Measurements from ENCODE around the gene MORC1. TPM values are rescaled to one million over a fixed set of nuclear protein-coding genes. Genes with fewer than 3 reads are reported as not detected.

The MORC1 gene
- total RNA-seq, 1 donor from 2014 or later: not detected

DNA sequence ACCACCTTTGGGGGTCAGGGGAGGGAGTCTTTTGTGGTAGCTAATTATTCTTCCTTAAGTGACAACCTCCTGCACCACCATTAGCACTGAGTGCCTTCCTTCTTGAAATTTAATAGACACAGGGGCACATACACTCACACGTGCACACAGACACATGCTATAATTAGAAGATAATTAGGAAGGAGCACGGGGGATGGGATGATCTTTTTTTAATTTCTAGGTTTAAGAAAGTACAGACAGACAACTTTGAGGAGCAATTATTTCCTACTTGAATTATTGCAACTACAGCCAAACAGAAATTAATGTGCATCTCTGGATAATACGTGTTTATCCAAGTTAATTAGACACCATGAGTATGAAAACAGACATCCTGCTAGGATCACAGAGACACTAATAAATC, 119.5 kb downstream of the MORC1 start:
- peaks cover 5% of the 10 kb centered on the region for H3K4me1 Mint-ChIP-seq
- DNase-seq (ENCODE audit: low spot score): no peak
- Histone ChIP-seq H3K4me2 (no peak overlapping the region), H3K27me3 (no peaks in the 10 kb centered on the region), H3K79me2 (ENCODE audit: low read depth) (no peaks in the 10 kb centered on the region), H3K36me3 (no peaks in the 10 kb centered on the region), H3F3A (ENCODE audit: low read depth) (no peaks in the 10 kb centered on the region), H3K4me3 (no peak overlapping the region), H4K20me1 (ENCODE audit: low read depth) (no peaks in the 10 kb centered on the region), H3K27ac (no peak overlapping the region), H3K9ac (no peak overlapping the region), H2AFZ (replicated peaks) (no peak overlapping the region), H3K4me1 (no peaks in the 10 kb centered on the region), H3K9me3 (ENCODE audit: low read depth) (no peaks in the 10 kb centered on the region)
- no peaks in the 10 kb centered on the region for H3K36me3 Mint-ChIP-seq
- no peak overlapping the region for H3K4me3 Mint-ChIP-seq
- H3K9me3 Mint-ChIP-seq: no peaks in the 10 kb centered on the region
- no peaks in the 10 kb centered on the region for H3K27me3 Mint-ChIP-seq (ENCODE audit: insufficient read depth, low read depth)
- TF ChIP-seq EZH2 (IDR thresholded peaks at IDR 0.05) (no peak), EZH2phosphoT487 (IDR thresholded peaks at IDR 0.05) (no peak)
- TF ChIP-seq, protein P1, sequence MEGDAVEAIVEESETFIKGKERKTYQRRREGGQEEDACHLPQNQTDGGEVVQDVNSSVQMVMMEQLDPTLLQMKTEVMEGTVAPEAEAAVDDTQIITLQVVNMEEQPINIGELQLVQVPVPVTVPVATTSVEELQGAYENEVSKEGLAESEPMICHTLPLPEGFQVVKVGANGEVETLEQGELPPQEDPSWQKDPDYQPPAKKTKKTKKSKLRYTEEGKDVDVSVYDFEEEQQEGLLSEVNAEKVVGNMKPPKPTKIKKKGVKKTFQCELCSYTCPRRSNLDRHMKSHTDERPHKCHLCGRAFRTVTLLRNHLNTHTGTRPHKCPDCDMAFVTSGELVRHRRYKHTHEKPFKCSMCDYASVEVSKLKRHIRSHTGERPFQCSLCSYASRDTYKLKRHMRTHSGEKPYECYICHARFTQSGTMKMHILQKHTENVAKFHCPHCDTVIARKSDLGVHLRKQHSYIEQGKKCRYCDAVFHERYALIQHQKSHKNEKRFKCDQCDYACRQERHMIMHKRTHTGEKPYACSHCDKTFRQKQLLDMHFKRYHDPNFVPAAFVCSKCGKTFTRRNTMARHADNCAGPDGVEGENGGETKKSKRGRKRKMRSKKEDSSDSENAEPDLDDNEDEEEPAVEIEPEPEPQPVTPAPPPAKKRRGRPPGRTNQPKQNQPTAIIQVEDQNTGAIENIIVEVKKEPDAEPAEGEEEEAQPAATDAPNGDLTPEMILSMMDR (IDR thresholded peaks at IDR 0.05): no peak
- H3K27ac Mint-ChIP-seq: no peak overlapping the region

DNA sequence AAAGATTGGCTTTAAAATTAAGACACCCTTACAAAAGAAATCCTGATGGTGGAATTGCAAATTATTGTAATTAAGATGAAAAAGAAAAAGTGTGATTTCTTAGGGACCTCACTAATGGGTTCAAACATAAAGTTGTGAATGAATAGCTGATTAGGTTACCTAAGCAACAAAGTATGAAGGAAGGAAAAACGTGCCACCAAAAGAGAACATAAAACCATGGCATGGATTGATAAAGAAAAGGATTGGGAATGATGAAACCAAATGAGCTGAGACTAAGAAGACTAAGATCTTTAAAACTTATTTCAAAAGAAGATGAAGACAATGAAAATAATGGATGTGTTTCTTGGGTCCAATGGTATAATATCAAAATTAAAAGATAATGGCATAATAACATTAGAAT, 132.1 kb downstream of the MORC1 start:
- H3K4me1 ChIP-seq: no peaks in the 10 kb centered on the region
- H3K9ac ChIP-seq: no peak overlapping the region
- H3K9me3 Mint-ChIP-seq: peaks cover 3% of the 10 kb centered on the region
- H3K36me3 Mint-ChIP-seq: no peaks in the 10 kb centered on the region
- peaks cover 2% of the 10 kb centered on the region for H3K4me1 Mint-ChIP-seq
- H3K4me2 ChIP-seq: no peak overlapping the region
- H3K36me3 ChIP-seq: no peaks in the 10 kb centered on the region
- H3K4me3 Mint-ChIP-seq: no peak overlapping the region
- H3K4me3 ChIP-seq: no peak overlapping the region
- H3K27ac Mint-ChIP-seq: no peak overlapping the region
- H3K9me3 ChIP-seq (ENCODE audit: low read depth): no peaks in the 10 kb centered on the region
- no peaks in the 10 kb centered on the region for H3K27me3 Mint-ChIP-seq (ENCODE audit: insufficient read depth, low read depth)
- TF ChIP-seq EZH2 (IDR thresholded peaks at IDR 0.05) (no peak), EZH2phosphoT487 (IDR thresholded peaks at IDR 0.05) (no peak)
- TF ChIP-seq, protein P1 (IDR thresholded peaks at IDR 0.05): no peak
- no peak overlapping the region for H2AFZ ChIP-seq (replicated peaks)
- no peaks in the 10 kb centered on the region for H3K79me2 ChIP-seq (ENCODE audit: low read depth)
- H3K27me3 ChIP-seq: no peaks in the 10 kb centered on the region
- DNase-seq (ENCODE audit: low spot score): no peak
- H3K27ac ChIP-seq: no peak overlapping the region
- no peaks in the 10 kb centered on the region for H3F3A ChIP-seq (ENCODE audit: low read depth)
- H4K20me1 ChIP-seq (ENCODE audit: low read depth): no peaks in the 10 kb centered on the region

DNA sequence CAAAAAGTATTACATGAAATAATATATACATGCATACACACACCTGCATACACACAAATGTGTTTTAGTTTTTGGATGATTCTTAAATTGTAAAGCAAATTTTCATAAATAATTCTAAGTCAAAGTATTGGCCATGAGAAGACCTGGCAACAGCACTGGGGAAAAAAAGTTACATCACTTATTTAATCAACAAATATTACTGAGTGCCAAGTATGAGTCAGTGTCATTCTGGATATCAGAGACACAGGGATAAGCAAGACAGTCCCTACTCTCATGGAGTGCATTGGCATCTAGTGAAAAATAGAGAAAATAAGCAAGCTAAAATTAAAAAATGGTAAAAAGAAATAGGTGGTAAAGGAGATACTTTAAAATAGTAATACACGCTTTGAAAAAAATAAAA, 134.9 kb downstream of the MORC1 start:
- Histone ChIP-seq H3K4me2 (no peak overlapping the region), H3K27ac (no peak overlapping the region), H3K27me3 (no peaks in the 10 kb centered on the region), H3K36me3 (no peaks in the 10 kb centered on the region), H3F3A (ENCODE audit: low read depth) (no peaks in the 10 kb centered on the region), H3K4me1 (no peaks in the 10 kb centered on the region), H4K20me1 (ENCODE audit: low read depth) (no peaks in the 10 kb centered on the region), H3K9me3 (ENCODE audit: low read depth) (no peaks in the 10 kb centered on the region), H3K9ac (no peak overlapping the region), H3K79me2 (ENCODE audit: low read depth) (no peaks in the 10 kb centered on the region), H3K4me3 (no peak overlapping the region), H2AFZ (replicated peaks) (no peak overlapping the region)
- H3K27ac Mint-ChIP-seq: no peak overlapping the region
- DNase-seq (ENCODE audit: low spot score): no peak
- no peaks in the 10 kb centered on the region for H3K36me3 Mint-ChIP-seq
- H3K9me3 Mint-ChIP-seq: no peaks in the 10 kb centered on the region
- H3K27me3 Mint-ChIP-seq (ENCODE audit: insufficient read depth, low read depth): peaks cover 3% of the 10 kb centered on the region
- no peak overlapping the region for H3K4me3 Mint-ChIP-seq
- no peak for TF ChIP-seq EZH2phosphoT487 (IDR thresholded peaks at IDR 0.05)
- TF ChIP-seq, protein P1 (IDR thresholded peaks at IDR 0.05): no peak
- H3K4me1 Mint-ChIP-seq: peaks cover 2% of the 10 kb centered on the region

DNA sequence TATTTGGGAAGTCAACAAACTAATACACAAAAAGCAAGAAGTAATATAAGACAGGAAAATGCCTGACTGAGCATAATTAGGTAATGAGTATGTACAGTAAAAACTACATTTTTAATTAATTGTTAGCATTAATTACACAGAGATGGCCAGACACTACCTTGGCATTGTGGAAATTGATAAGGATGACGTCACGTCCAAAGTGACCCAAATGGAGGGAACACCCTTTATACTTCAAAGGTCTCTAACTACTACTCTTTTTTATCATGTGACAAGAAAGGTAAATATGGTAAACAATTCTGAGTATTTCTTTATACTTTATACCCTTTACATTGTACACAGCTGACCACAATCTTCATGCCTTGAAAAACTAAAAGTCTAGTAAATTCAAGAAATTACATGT, 141.9 kb downstream of the MORC1 start:
- Histone ChIP-seq H3K9me3 (ENCODE audit: low read depth) (no peaks in the 10 kb centered on the region), H3K4me3 (no peak overlapping the region), H3K4me1 (no peaks in the 10 kb centered on the region), H2AFZ (replicated peaks) (no peak overlapping the region), H3K27ac (no peak overlapping the region), H3K27me3 (no peaks in the 10 kb centered on the region), H3F3A (ENCODE audit: low read depth) (no peaks in the 10 kb centered on the region), H3K9ac (no peak overlapping the region), H3K79me2 (ENCODE audit: low read depth) (no peaks in the 10 kb centered on the region), H3K36me3 (no peaks in the 10 kb centered on the region), H4K20me1 (ENCODE audit: low read depth) (no peaks in the 10 kb centered on the region), H3K4me2 (no peak overlapping the region)
- Mint-ChIP-seq H3K4me3 (no peak overlapping the region), H3K36me3 (no peaks in the 10 kb centered on the region), H3K27me3 (ENCODE audit: insufficient read depth, low read depth) (peaks cover 8% of the 10 kb centered on the region), H3K4me1 (no peaks in the 10 kb centered on the region), H3K27ac (no peak overlapping the region), H3K9me3 (no peaks in the 10 kb centered on the region)
- DNase-seq (ENCODE audit: low spot score): no peak
- TF ChIP-seq EZH2phosphoT487 (IDR thresholded peaks at IDR 0.05) (no peak), EZH2 (IDR thresholded peaks at IDR 0.05) (no peak)
- TF ChIP-seq, protein P1 (IDR thresholded peaks at IDR 0.05): no peak
